B cell (primary cell): ENCODE measurements around the gene VSTM2L.

Experiments used
- EZH2 ChIP-seq: IDR thresholded peaks from 2 replicates; pipeline ENCODE4 v1.6.1; 2012; ENCODE audit warnings: borderline replicate concordance, low read depth, mild to moderate bottlenecking, moderate library complexity, low read length; ENCODE audit not compliant: insufficient read depth, poor library complexity, severe bottlenecking
- TF ChIP-seq, protein P1 (sequence below): fragments of 200-600 bp; IDR thresholded peaks from one replicate; pipeline ENCODE4 v1.8.0; 2022; ENCODE audit warnings: antibody characterized with exemption, mild to moderate bottlenecking

DNA sequence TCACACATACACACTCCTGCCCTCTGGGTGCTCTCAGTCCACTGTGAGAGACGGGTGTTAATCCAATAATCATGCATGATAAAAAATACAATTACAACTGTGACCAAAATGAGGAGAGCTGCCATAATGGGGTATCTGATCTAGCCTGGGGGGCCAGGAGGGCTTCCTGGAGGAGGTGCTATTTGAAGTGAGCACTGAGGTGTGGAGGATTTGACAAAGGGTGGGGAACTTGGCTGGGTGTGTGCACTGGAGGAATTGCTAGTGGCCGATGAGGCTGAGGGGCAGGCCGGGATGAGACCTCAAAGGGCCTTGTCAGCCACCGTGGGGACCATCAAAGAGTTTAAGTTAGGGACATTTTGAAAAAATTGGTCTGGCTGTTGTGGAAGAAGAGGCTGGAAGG, 34.8 kb downstream of the VSTM2L start:
- TF ChIP-seq, protein P1, sequence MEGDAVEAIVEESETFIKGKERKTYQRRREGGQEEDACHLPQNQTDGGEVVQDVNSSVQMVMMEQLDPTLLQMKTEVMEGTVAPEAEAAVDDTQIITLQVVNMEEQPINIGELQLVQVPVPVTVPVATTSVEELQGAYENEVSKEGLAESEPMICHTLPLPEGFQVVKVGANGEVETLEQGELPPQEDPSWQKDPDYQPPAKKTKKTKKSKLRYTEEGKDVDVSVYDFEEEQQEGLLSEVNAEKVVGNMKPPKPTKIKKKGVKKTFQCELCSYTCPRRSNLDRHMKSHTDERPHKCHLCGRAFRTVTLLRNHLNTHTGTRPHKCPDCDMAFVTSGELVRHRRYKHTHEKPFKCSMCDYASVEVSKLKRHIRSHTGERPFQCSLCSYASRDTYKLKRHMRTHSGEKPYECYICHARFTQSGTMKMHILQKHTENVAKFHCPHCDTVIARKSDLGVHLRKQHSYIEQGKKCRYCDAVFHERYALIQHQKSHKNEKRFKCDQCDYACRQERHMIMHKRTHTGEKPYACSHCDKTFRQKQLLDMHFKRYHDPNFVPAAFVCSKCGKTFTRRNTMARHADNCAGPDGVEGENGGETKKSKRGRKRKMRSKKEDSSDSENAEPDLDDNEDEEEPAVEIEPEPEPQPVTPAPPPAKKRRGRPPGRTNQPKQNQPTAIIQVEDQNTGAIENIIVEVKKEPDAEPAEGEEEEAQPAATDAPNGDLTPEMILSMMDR: no peak
- no peak for TF ChIP-seq EZH2
